HL-60 (cell line): ENCODE data around the gene DIAPH1.

Source experiments
- DNase-seq, 2 experiments: peaks; one replicate each; pipeline ENCODE4 v3.0.0-alpha.2; 2010 to 2020; ENCODE audit warnings: low read depth in 1 of 2, low spot score in 1 of 2
- H3K27ac ChIP-seq: fragments of 250-450 bp; sonication (Bioruptor Pico); replicated peaks from 2 replicates; pipeline ENCODE4 v1.5.1; 2020; ENCODE audit warnings: mild to moderate bottlenecking, moderate library complexity
- H3K27me3 ChIP-seq: fragments of 250-450 bp; sonication (Bioruptor Pico); 2 replicates; pipeline ENCODE4 v1.5.1; 2021; ENCODE audit warnings: mild to moderate bottlenecking, moderate library complexity; ENCODE audit not compliant: insufficient read depth, poor library complexity, severe bottlenecking
- H3K4me3 ChIP-seq: replicated peaks from 2 replicates; pipeline ENCODE4 v1.5.1; 2011; ENCODE audit warnings: mild to moderate bottlenecking, control low read depth, low read length; ENCODE audit not compliant: insufficient read depth
- GABPA ChIP-seq: IDR thresholded peaks from 2 replicates; pipeline ENCODE4 v1.6.1; 2012; ENCODE audit warnings: low read depth
- POLR2AphosphoS5 ChIP-seq: IDR thresholded peaks from 2 replicates; pipeline ENCODE4 v1.6.1; 2012; ENCODE audit warnings: low read depth
- REST ChIP-seq: IDR thresholded peaks from 2 replicates; pipeline ENCODE4 v1.6.1; 2012; ENCODE audit warnings: low read depth; ENCODE audit not compliant: insufficient replicate concordance
- SPI1 ChIP-seq: IDR thresholded peaks from 2 replicates; pipeline ENCODE4 v1.6.1; 2012; ENCODE audit warnings: low read depth, mild to moderate bottlenecking, borderline replicate concordance
- TF ChIP-seq, protein P1 (sequence below): IDR thresholded peaks from one replicate; pipeline ENCODE4 v1.5.1; 2011; ENCODE audit warnings: low read length, control low read depth, inconsistent platforms; ENCODE audit not compliant: insufficient read depth

Gene DIAPH1

GRCh38 chr5:141602606-141603005, 16.2 kb downstream of the DIAPH1 start:
- DNase-seq = no peak
- Histone ChIP-seq H3K27ac (peak overlapping the region; percentile 94), H3K4me3 (no peak overlapping the region), H3K27me3 (no peaks in the 10 kb centered on the region)
- TF ChIP-seq POLR2AphosphoS5 (no peak), GABPA (no peak), REST (no peak), SPI1 (no peak)
- TF ChIP-seq, protein P1, sequence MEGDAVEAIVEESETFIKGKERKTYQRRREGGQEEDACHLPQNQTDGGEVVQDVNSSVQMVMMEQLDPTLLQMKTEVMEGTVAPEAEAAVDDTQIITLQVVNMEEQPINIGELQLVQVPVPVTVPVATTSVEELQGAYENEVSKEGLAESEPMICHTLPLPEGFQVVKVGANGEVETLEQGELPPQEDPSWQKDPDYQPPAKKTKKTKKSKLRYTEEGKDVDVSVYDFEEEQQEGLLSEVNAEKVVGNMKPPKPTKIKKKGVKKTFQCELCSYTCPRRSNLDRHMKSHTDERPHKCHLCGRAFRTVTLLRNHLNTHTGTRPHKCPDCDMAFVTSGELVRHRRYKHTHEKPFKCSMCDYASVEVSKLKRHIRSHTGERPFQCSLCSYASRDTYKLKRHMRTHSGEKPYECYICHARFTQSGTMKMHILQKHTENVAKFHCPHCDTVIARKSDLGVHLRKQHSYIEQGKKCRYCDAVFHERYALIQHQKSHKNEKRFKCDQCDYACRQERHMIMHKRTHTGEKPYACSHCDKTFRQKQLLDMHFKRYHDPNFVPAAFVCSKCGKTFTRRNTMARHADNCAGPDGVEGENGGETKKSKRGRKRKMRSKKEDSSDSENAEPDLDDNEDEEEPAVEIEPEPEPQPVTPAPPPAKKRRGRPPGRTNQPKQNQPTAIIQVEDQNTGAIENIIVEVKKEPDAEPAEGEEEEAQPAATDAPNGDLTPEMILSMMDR = no peak

- no peak for DNase-seq
- Histone ChIP-seq H3K27me3 (no peaks in the 10 kb centered on the region), H3K27ac (no peak overlapping the region; the same call in 1 of the 2 replicates), H3K4me3 (no peak overlapping the region)
- TF ChIP-seq POLR2AphosphoS5 (no peak), SPI1 (no peak), GABPA (no peak), REST (no peak)
- TF ChIP-seq, protein P1 = no peak
These were observed 20.1 kb downstream of the DIAPH1 start for GRCh38 chr5:141598391-141599345.

GRCh38 chr5:141597814-141598213, 21.0 kb downstream of the DIAPH1 start:
- no peak overlapping the region for H3K27ac ChIP-seq
- no peak overlapping the region for H3K4me3 ChIP-seq
- H3K27me3 ChIP-seq = no peaks in the 10 kb centered on the region
- TF ChIP-seq POLR2AphosphoS5 (no peak), GABPA (no peak), SPI1 (no peak), REST (no peak)
- TF ChIP-seq, protein P1 = no peak
- DNase-seq = no peak
